WTC11 (cell line): ENCODE results near the gene KIAA0753. TPM values are rescaled to one million over a fixed set of nuclear protein-coding genes. Genes with fewer than 3 reads are reported as not detected.

Source experiments
- ATAC-seq: fragments of 200-7000 bp; cut with Tn5 transposase; 2 replicates; pipeline ENCODE4 v1.10.0; 2021; ENCODE audit warnings: mild to moderate bottlenecking, moderate library complexity
- CTCF ChIA-PET: fragments of 300-600 bp; sonication (Branson Sonifier 250); formaldehyde crosslinking; loops from one replicate; lab custom pipeline; 2021; ENCODE audit warnings: antibody characterized with exemption; lab: Charles Lee
- POLR2A ChIA-PET: fragments of 350-600 bp; sonication (Branson Sonifier 250); formaldehyde crosslinking; loops from one replicate; lab custom pipeline; 2021; ENCODE audit warnings: antibody characterized with exemption; lab: Charles Lee
- DNase-seq: peaks from one replicate; pipeline ENCODE4 v3.0.0; 2021; ENCODE audit warnings: low spot score
- H3K27ac Mint-ChIP-seq: 2 replicates; pipeline ENCODE4 v1.8.0; 2021; ENCODE audit warnings: mixed read lengths
- H3K27me3 Mint-ChIP-seq: 2 replicates; pipeline ENCODE4 v1.8.0; 2021; ENCODE audit warnings: low read depth, mild to moderate bottlenecking, moderate library complexity, mixed read lengths
- H3K36me3 Mint-ChIP-seq: 2 replicates; pipeline ENCODE4 v1.8.0; 2021; ENCODE audit warnings: mixed read lengths
- H3K4me1 Mint-ChIP-seq: 2 replicates; pipeline ENCODE4 v1.8.0; 2022; ENCODE audit warnings: mixed read lengths
- H3K4me3 Mint-ChIP-seq: 2 replicates; pipeline ENCODE4 v1.8.0; 2021; ENCODE audit warnings: mild to moderate bottlenecking, moderate library complexity, mixed read lengths
- H3K9me3 Mint-ChIP-seq: 2 replicates; pipeline ENCODE4 v1.8.0; 2021; ENCODE audit warnings: mixed read lengths
- ETV6 ChIP-seq: sonication (generic); formaldehyde crosslinking; IDR thresholded peaks from 2 replicates; pipeline ENCODE4 v1.8.1; 2022; ENCODE audit warnings: mild to moderate bottlenecking, missing genetic modification reagents
- NFATC4 ChIP-seq: fragments of 250-450 bp; sonication (Bioruptor Pico); IDR thresholded peaks from 2 replicates; pipeline ENCODE4 v1.9.0; 2021; ENCODE audit warnings: mild to moderate bottlenecking
- OVOL2 ChIP-seq: fragments of 250-450 bp; sonication (Bioruptor Pico); IDR thresholded peaks from 2 replicates; pipeline ENCODE4 v1.9.0; 2021; ENCODE audit warnings: mild to moderate bottlenecking, borderline replicate concordance
- RORB ChIP-seq: fragments of 250-450 bp; sonication (Bioruptor Pico); IDR thresholded peaks from 2 replicates; pipeline ENCODE4 v1.9.0; 2021; ENCODE audit warnings: mild to moderate bottlenecking
- SP1 ChIP-seq: sonication (generic); formaldehyde crosslinking; conservative IDR thresholded peaks from 2 replicates; pipeline ENCODE4 v1.8.1; 2022; ENCODE audit warnings: missing genetic modification reagents
- TEAD1 ChIP-seq: sonication (generic); formaldehyde crosslinking; IDR thresholded peaks from 2 replicates; pipeline ENCODE4 v1.8.0; 2022; ENCODE audit warnings: mild to moderate bottlenecking, missing genetic modification reagents
- ZNF121 ChIP-seq: sonication (generic); formaldehyde crosslinking; IDR thresholded peaks from 2 replicates; pipeline ENCODE4 v1.8.0; 2023; ENCODE audit warnings: missing genetic modification reagents
- ZNF219 ChIP-seq: sonication (generic); formaldehyde crosslinking; IDR thresholded peaks from 2 replicates; pipeline ENCODE4 v1.8.0; 2023; ENCODE audit warnings: missing genetic modification reagents, mild to moderate bottlenecking, borderline replicate concordance
- total RNA-seq: library from RNA; stranded (reverse); gene quantifications from 3 replicates; pipeline ENCODE4 v1.2.3, GENCODE V29; 2021
- TF ChIP-seq, protein P1 (sequence below): fragments of 250-450 bp; sonication (Bioruptor Pico); IDR thresholded peaks from 2 replicates; pipeline ENCODE4 v1.9.0; 2021; ENCODE audit warnings: mild to moderate bottlenecking
- TF ChIP-seq, protein P2 (sequence below): sonication (generic); formaldehyde crosslinking; IDR thresholded peaks from 2 replicates; pipeline ENCODE4 v1.8.1; 2023; ENCODE audit warnings: mild to moderate bottlenecking, missing genetic modification reagents, moderate library complexity
- TF ChIP-seq, protein P3 (sequence below): fragments of 250-450 bp; sonication (Bioruptor Pico); conservative IDR thresholded peaks from 2 replicates; pipeline ENCODE4 v1.9.0; 2021; ENCODE audit warnings: mild to moderate bottlenecking
- TF ChIP-seq, protein P4 (sequence below): fragments of 250-450 bp; sonication (Bioruptor Pico); IDR thresholded peaks from 2 replicates; pipeline ENCODE4 v1.9.0; 2021; ENCODE audit warnings: mild to moderate bottlenecking, borderline replicate concordance
- TF ChIP-seq, protein P5 (sequence below): sonication (generic); formaldehyde crosslinking; IDR thresholded peaks from 2 replicates; pipeline ENCODE4 v1.8.1; 2023; ENCODE audit warnings: mild to moderate bottlenecking, missing genetic modification reagents, moderate library complexity

Gene KIAA0753
- total RNA-seq, 1 experiment from 2014 or later, result 22.8 TPM

DNA sequence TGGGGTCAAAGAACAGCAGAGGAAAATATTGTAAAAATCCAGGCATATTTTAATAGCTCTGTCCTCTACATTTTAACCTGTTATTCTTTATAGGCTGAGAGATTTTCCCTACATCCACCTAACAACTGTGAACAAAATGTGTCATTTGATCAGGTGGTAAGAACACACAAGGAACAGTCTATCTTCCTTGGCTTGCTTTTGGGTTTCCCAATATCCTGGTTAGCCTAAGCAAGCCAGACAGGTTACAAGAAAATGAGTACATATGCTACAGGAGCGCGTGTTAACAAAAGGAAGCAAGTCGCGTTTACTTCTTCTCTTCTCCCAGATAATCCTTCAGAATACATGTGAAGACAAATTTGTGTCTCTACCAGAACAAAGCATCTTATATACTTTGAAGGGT is 53.2 kb downstream of the KIAA0753 start:
- H3K4me1 Mint-ChIP-seq, result peaks cover 4% of the 10 kb centered on the region
- POLR2A ChIA-PET, result interaction anchor here (0.9 kb wide), 1 partner anchor 12 kb away, joined by 3 read pairs; no protein-coding TSS in a partner anchor
- H3K27me3 Mint-ChIP-seq, result no peaks in the 10 kb centered on the region
- H3K9me3 Mint-ChIP-seq, result peaks cover 24% of the 10 kb centered on the region
- peaks cover 69% of the 10 kb centered on the region for H3K36me3 Mint-ChIP-seq
- ATAC-seq (no peak), DNase-seq (no peak)
- TF ChIP-seq, protein P1, sequence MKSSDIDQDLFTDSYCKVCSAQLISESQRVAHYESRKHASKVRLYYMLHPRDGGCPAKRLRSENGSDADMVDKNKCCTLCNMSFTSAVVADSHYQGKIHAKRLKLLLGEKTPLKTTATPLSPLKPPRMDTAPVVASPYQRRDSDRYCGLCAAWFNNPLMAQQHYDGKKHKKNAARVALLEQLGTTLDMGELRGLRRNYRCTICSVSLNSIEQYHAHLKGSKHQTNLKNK (CRISPR knock-in tag), result no peak
- TF ChIP-seq, protein P2, sequence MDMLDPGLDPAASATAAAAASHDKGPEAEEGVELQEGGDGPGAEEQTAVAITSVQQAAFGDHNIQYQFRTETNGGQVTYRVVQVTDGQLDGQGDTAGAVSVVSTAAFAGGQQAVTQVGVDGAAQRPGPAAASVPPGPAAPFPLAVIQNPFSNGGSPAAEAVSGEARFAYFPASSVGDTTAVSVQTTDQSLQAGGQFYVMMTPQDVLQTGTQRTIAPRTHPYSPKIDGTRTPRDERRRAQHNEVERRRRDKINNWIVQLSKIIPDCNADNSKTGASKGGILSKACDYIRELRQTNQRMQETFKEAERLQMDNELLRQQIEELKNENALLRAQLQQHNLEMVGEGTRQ (CRISPR knock-in tag), result no peak
- TF ChIP-seq, protein P3, sequence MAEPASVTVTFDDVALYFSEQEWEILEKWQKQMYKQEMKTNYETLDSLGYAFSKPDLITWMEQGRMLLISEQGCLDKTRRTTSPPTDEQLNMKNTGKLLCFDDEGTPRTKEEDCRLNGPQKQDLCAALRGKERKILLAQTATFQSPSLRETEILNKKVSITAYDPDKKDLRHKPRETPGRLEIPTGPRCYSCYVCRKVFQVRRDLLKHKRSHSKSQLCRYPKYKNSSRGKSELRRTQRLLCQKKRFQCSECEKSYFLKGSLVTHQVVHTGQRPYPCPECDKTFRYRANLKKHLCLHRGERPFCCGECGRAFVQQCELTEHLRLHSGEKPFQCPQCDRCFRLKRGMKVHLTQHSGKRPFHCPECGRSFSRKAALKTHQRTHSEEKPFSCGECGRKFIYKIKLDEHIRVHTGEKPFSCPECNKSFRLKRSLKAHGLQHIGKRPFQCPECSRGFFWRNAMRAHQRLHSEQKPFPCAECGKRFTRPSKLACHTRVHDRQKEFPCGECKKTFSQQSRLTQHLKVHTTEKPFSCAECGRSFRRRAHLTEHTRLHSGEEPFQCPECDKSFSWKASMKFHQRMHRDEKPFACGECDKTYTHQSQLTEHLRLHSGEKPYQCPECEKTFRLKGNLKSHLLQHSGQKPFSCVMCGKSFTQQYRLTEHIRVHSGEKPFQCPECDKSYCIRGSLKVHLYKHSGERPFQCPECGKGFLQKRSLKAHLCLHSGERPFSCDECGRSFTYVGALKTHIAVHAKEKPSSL (CRISPR knock-in tag), result no peak
- TF ChIP-seq RORB (CRISPR knock-in tag), result no peak
- TF ChIP-seq ZNF121, result no peak
- TF ChIP-seq SP1 (CRISPR knock-in tag), result no peak
- TF ChIP-seq TEAD1, result no peak
- TF ChIP-seq NFATC4 (CRISPR knock-in tag), result no peak
- CTCF ChIA-PET, result interaction anchor here (1.0 to 1.4 kb wide), 2 partner anchors 11 kb away, joined by 3 read pairs; no protein-coding TSS in a partner anchor
- H3K27ac Mint-ChIP-seq, result no peak overlapping the region
- no peak overlapping the region for H3K4me3 Mint-ChIP-seq

DNA sequence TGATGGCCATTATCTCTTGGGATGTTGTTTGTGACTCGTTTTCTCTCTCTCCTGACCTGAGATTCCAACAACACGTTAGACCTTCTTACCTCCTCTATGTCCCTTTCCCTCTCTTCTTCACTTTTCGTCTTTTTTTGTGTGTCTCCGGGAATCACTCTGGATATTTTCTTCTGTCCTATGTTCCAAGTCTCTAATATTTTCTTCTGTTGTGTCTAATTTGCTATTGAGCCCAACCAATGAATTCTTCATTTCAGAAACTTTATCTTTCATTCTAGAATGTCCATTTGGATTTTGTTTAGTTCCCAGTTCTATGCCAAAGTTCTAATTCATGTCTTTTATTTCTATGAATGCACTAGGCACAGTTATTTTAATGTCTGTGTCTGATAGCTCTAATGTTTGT is 57.1 kb downstream of the KIAA0753 start:
- Mint-ChIP-seq H3K4me1 (peaks cover 10% of the 10 kb centered on the region), H3K27ac (no peak overlapping the region), H3K36me3 (peaks cover 67% of the 10 kb centered on the region), H3K27me3 (no peaks in the 10 kb centered on the region), H3K4me3 (no peak overlapping the region), H3K9me3 (peaks cover 30% of the 10 kb centered on the region)
- ChIA-PET POLR2A (no interaction called here), CTCF (no interaction called here)
- TF ChIP-seq, protein P4, sequence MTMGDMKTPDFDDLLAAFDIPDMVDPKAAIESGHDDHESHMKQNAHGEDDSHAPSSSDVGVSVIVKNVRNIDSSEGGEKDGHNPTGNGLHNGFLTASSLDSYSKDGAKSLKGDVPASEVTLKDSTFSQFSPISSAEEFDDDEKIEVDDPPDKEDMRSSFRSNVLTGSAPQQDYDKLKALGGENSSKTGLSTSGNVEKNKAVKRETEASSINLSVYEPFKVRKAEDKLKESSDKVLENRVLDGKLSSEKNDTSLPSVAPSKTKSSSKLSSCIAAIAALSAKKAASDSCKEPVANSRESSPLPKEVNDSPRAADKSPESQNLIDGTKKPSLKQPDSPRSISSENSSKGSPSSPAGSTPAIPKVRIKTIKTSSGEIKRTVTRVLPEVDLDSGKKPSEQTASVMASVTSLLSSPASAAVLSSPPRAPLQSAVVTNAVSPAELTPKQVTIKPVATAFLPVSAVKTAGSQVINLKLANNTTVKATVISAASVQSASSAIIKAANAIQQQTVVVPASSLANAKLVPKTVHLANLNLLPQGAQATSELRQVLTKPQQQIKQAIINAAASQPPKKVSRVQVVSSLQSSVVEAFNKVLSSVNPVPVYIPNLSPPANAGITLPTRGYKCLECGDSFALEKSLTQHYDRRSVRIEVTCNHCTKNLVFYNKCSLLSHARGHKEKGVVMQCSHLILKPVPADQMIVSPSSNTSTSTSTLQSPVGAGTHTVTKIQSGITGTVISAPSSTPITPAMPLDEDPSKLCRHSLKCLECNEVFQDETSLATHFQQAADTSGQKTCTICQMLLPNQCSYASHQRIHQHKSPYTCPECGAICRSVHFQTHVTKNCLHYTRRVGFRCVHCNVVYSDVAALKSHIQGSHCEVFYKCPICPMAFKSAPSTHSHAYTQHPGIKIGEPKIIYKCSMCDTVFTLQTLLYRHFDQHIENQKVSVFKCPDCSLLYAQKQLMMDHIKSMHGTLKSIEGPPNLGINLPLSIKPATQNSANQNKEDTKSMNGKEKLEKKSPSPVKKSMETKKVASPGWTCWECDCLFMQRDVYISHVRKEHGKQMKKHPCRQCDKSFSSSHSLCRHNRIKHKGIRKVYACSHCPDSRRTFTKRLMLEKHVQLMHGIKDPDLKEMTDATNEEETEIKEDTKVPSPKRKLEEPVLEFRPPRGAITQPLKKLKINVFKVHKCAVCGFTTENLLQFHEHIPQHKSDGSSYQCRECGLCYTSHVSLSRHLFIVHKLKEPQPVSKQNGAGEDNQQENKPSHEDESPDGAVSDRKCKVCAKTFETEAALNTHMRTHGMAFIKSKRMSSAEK, result no peak
- TF ChIP-seq, protein P5, sequence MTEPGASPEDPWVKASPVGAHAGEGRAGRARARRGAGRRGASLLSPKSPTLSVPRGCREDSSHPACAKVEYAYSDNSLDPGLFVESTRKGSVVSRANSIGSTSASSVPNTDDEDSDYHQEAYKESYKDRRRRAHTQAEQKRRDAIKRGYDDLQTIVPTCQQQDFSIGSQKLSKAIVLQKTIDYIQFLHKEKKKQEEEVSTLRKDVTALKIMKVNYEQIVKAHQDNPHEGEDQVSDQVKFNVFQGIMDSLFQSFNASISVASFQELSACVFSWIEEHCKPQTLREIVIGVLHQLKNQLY, result no peak
- TF ChIP-seq, protein P2 (CRISPR knock-in tag), result no peak
- TF ChIP-seq NFATC4 (CRISPR knock-in tag), result no peak
- TF ChIP-seq ZNF219 (CRISPR knock-in tag), result no peak
- TF ChIP-seq OVOL2 (CRISPR knock-in tag), result no peak
- no peak for TF ChIP-seq ETV6 (CRISPR knock-in tag)
- no peak for ATAC-seq
- DNase-seq, result no peak
